GM20431 (cell line): ENCODE data around the gene MED16.
"Not testable (repeated sequence)": the region's sequence is repeated elsewhere in the genome, so short reads cannot be mapped to it uniquely, and the experiment has no call there.

Source experiments
- in situ Hi-C: fragments of 300-500 bp; cut with MseI, MboI; formaldehyde crosslinking; loops from one replicate; pipeline ENCODE4 v1.15.0; 2020; ENCODE audit warnings: low sequenced_read_pairs; ENCODE audit not compliant: unreplicated experiment

MED16 gene

DNA sequence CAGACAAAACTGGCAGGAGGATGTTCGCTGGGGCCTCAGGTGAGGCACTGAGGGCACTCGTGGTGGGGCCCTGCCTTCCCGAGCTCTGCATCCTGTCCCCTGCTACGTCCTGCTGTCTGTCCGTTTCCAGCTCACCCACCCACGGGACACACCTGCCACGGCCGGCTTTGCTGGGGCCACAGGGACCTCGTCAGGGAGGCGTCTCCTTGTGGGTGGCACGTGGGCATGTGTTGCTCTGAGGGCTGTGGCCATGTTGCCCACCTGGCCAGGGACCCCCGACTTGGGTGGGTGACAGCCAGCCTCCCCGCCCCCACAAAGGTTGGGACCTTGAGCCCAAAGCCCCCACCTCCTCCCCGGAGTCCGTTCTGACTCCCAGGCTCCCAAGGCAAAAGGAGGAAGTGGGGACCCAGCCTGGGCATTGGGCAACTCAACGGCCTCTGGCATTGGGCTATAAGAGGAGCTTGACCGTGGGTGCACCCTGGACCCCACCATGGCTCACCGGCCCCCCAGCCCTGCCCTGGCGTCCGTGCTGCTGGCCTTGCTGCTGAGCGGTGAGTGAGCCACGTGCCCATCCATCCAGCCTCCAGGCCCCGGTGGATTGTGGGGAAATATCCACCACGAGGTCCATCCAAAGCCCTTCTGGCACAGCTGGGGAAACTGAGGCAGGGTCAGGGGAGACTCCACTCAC, 52.3 kb downstream of the MED16 start, which contains the start of gene PRTN3:
TSS of gene PRTN3 (plus strand) at position 481 of the 688 bp plus-strand sequence. CDS start at position 491, 10 bp downstream.
- in situ Hi-C loops = no loop called here

GRCh38 chr19:835210-835810, 57.7 kb downstream of the MED16 start:
- in situ Hi-C loops = no loop called here

DNA sequence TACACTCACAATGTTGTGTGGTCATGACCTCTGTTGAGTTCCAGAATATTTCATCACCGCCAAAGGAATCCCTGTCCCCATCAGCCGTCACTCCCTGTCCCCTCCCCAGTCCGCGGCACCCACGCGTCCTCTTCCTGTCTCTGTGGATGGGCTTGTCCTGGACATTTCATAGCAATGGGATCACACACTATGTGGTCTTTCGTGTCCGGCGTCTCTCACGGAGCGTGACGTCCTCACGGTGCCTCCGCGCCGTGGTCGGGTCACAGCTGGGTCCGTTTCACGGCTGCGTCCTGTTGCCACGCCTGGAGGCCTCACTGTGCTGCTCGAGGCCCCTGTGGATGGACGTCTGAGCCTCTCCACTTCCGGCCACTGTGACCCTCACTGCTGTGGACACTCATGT, 58.8 kb downstream of the MED16 start:
- in situ Hi-C loops = no loop called here

- in situ Hi-C loops = no loop called here
Observed at GRCh38 chr19:831407-832369, 61.3 kb downstream of the MED16 start.

GRCh38 chr19:829129-829758, 63.7 kb downstream of the MED16 start:
- in situ Hi-C loops = no loop called here

DNA sequence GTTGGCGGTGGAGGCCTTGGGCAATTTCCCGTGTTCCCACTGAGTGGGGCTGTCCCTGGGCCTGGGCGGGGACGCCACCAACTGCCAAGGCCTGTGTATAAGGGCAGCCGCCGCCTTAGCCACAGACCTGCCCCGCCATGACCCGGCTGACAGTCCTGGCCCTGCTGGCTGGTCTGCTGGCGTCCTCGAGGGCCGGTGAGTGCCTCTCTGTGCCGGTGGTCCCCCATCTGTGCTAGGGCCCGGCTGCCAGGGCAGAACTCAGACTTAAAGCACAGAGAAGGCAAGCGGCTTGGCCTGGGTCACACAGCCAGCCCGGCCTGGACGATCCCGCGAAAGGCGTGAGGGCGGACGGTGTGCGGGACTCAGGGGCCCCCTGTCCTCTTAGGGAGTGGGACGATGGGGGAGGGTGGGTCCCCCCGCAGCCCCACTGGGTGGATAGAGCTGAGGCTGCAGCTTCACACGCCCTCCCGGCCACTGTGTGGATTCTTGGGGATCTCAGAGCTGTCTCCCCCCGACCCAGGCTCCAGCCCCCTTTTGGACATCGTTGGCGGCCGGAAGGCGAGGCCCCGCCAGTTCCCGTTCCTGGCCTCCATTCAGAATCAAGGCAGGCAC, 65.2 kb downstream of the MED16 start, which contains the start of gene AZU1:
TSS of gene AZU1 (plus strand) at position 128 of the 612 bp plus-strand sequence. CDS start at position 138, 10 bp downstream.
- in situ Hi-C loops = no loop called here

DNA sequence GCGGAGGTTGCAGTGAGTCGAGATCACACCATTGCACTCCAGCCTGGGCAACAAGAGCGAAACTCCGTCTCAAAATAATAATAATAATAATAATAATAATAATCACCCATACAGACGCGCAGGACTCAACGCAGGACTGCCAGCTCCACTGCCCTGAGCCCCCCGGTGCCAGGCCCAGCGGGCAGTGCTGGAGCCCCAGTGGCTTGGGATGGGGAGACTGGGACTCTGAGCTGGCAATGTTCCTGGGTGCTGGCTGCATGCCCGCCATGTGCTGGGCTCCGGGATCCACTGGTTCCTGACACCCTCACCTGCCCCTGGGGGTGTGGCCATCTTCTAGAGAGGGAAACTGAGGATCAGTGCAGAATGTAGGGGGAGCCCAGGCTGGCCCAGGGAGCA, 65.7 kb downstream of the MED16 start:
- in situ Hi-C loops = no loop called here

- in situ Hi-C loops = no loop called here
Observed at GRCh38 chr19:825897-826644, 66.9 kb downstream of the MED16 start.

- in situ Hi-C loops = no loop called here
Observed at GRCh38 chr19:824885-825284, 68.1 kb downstream of the MED16 start.

DNA sequence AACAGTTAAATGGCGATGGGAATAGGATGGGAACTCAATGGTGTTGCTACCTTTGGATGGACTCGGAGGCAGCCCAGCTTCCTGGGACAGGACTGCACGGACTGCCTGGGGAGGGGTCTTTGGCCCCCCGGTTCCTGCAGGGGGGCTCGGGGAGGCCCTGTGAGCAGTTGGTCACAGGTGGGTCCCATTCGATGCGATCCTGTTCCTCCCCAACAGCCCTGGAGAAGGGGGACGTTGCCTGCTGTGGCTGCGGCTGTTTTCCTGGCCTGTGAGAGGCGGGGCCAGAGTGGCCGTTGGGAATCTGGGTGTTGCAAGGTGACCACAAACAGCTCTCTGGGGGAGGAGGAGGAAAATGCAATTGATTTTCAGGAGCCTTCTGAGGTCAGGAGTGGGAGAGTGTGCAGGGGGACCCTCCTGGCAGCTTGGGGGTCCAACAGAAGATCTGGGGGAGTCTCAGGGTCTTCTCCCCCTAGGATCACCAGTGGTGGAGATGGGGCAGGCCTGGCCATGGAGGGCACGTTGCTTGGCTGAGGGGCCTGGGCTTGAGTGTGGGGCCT, 69.3 kb downstream of the MED16 start:
- in situ Hi-C loops = no loop called here

- in situ Hi-C loops = no loop called here
Observed at GRCh38 chr19:821825-822503, 71.0 kb downstream of the MED16 start, which contains the start of gene PLPPR3. Gene PLPPR3 (minus strand): TSS chr19:821955. CDS start chr19:821559, 396 bp downstream.

GRCh38 chr19:821231-821824, 71.7 kb downstream of the MED16 start:
- in situ Hi-C loops = no loop called here

GRCh38 chr19:820212-820611, 72.8 kb downstream of the MED16 start:
- in situ Hi-C loops = not testable (repeated sequence)
